ENCODE data around the gene EXOC3L2. TPM values are rescaled to one million over a fixed set of nuclear protein-coding genes. Genes with fewer than 3 reads are reported as not detected.

Gene EXOC3L2
- total and polyA plus RNA-seq, 10 of the 15 experiments (the other 5 are each of a cell fraction or from before 2014, with no cell fraction given) = not detected

DNA sequence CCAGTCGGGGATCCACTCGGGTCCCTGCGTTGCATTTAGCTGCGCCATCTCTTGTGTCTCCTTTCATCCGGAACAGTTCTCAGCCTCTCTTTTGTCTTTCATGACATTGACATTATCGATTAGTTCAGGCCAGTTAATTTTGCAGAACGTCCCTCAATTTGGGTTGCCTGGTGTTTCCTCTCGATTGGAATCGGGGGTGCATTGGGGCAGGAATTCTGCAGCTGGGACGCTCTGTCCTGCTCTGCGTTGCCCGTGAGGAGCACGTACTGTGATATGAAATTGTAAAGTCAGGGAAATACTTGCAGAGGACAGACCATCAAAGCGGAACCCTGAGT is 28.3 kb upstream of the EXOC3L2 start (continued):
- TF ChIP-seq CHD1 (IDR thresholded peaks at IDR 0.05; ENCODE audit: low read depth, low read length) (no peak), EGR1 (IDR thresholded peaks at IDR 0.05; ENCODE audit: borderline replicate concordance in 1 of 2, low read depth in 2 of 2, low read length in 2 of 2) (no peak)
- TF ChIP-seq, protein P1, sequence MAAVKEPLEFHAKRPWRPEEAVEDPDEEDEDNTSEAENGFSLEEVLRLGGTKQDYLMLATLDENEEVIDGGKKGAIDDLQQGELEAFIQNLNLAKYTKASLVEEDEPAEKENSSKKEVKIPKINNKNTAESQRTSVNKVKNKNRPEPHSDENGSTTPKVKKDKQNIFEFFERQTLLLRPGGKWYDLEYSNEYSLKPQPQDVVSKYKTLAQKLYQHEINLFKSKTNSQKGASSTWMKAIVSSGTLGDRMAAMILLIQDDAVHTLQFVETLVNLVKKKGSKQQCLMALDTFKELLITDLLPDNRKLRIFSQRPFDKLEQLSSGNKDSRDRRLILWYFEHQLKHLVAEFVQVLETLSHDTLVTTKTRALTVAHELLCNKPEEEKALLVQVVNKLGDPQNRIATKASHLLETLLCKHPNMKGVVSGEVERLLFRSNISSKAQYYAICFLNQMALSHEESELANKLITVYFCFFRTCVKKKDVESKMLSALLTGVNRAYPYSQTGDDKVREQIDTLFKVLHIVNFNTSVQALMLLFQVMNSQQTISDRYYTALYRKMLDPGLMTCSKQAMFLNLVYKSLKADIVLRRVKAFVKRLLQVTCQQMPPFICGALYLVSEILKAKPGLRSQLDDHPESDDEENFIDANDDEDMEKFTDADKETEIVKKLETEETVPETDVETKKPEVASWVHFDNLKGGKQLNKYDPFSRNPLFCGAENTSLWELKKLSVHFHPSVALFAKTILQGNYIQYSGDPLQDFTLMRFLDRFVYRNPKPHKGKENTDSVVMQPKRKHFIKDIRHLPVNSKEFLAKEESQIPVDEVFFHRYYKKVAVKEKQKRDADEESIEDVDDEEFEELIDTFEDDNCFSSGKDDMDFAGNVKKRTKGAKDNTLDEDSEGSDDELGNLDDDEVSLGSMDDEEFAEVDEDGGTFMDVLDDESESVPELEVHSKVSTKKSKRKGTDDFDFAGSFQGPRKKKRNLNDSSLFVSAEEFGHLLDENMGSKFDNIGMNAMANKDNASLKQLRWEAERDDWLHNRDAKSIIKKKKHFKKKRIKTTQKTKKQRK (IDR thresholded peaks at IDR 0.05; ENCODE audit: low read depth, low read length) = no peak

DNA sequence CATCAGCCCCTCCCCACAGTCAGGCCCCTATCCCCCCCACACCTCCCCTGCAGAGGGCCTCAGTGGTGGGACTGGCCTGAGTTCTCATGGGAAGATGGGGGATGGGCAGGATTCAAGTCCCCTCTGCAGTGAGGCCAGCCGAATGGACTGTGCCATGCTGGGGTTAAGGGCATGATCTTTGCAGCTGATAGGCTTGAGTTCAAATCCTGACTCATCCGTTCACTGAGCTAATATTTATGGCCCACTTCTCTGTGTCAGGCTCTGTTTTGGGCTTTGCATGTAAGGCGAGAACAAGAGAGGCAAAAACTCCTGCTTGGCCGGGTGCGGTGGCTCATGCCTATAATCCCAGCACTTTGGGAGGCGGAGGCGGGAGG is 26.5 kb upstream of the EXOC3L2 start:
- intact Hi-C loops (cut with micrococcal nuclease; ENCODE audit: unreplicated experiment) (no loop called here), in situ Hi-C loops (cut with MboI) (no loop called here)
- RAD21 ChIA-PET (ENCODE audit: unreplicated experiment) = no interaction called here
- SMC1A ChIA-PET (ENCODE audit: uncharacterized antibody, unreplicated experiment) = no interaction called here
- no peak overlapping the region for H2AFZ ChIP-seq (ENCODE audit: control insufficient read depth, low read depth, low read length)
- CTCF ChIA-PET = interaction anchor here (0.5 kb wide), 1 partner anchor 209 kb away, joined by 3 read pairs; no protein-coding TSS in a partner anchor
- H4K20me1 ChIP-seq (ENCODE audit: control insufficient read depth, insufficient read depth) = no peaks in the 10 kb centered on the region
- 78% methylated on average over 7 of the region's 7 CpGs for WGBS (ENCODE audit: insufficient coverage, insufficient replicate concordance, low lambda C conversion rate, missing lambda C conversion rate)
- H3K4me3 ChIP-seq = no peak overlapping the region
- H3K27ac ChIP-seq (ENCODE audit: control insufficient read depth, insufficient read depth) = no peak overlapping the region
- no peaks in the 10 kb centered on the region for H3K9me3 ChIP-seq (replicated peaks; ENCODE audit: control insufficient read depth, insufficient read depth, low read length)
- no peaks in the 10 kb centered on the region for H3K4me1 ChIP-seq (ENCODE audit: control insufficient read depth, insufficient read depth, low read length)
- H3K4me2 ChIP-seq (ENCODE audit: control insufficient read depth, insufficient read depth) = no peak overlapping the region
- no peaks in the 10 kb centered on the region for H3K27me3 ChIP-seq (replicated peaks in 1 of 2; ENCODE audit: control insufficient read depth in 2 of 2, insufficient read depth in 2 of 2, low read length in 1 of 2)
- BruUV-seq (replicated peaks) = no TSS peak
- POLR2A ChIA-PET = no interaction called here
- no peak for DNase-seq (ENCODE audit: low read depth, low spot score)
- peaks cover 0 to 1% of the 10 kb centered on the region in 2 experiments; a peak in 3 of 4 replicates for H3K36me3 ChIP-seq (ENCODE audit: control insufficient read depth in 2 of 2, insufficient read depth in 2 of 2, low read length in 1 of 2)
- FAIRE-seq = no peak
- no peak for ATAC-seq
- no peak overlapping the region for H3K9ac ChIP-seq (ENCODE audit: control insufficient read depth, insufficient read depth, low read length)
- H3K79me2 ChIP-seq (ENCODE audit: control insufficient read depth, insufficient read depth, low read length) = no peaks in the 10 kb centered on the region
- TF ChIP-seq SMC3 (IDR thresholded peaks at IDR 0.05; ENCODE audit: borderline replicate concordance, low read length) (no peak), ZBED1 (IDR thresholded peaks at IDR 0.05; ENCODE audit: borderline replicate concordance) (no peak), NR2F1 (conservative IDR thresholded peaks at IDR 0.05) (no peak), SMARCA5 (IDR thresholded peaks at IDR 0.05) (no peak), PML (IDR thresholded peaks at IDR 0.05; ENCODE audit: low read length) (no peak), NBN (IDR thresholded peaks at IDR 0.05) (no peak), CREM (IDR thresholded peaks at IDR 0.05; ENCODE audit: low read depth) (no peak), EED (IDR thresholded peaks at IDR 0.05; ENCODE audit: low read depth) (no peak), ZNF217 (IDR thresholded peaks at IDR 0.05) (no peak)
- TF ChIP-seq, protein P2, sequence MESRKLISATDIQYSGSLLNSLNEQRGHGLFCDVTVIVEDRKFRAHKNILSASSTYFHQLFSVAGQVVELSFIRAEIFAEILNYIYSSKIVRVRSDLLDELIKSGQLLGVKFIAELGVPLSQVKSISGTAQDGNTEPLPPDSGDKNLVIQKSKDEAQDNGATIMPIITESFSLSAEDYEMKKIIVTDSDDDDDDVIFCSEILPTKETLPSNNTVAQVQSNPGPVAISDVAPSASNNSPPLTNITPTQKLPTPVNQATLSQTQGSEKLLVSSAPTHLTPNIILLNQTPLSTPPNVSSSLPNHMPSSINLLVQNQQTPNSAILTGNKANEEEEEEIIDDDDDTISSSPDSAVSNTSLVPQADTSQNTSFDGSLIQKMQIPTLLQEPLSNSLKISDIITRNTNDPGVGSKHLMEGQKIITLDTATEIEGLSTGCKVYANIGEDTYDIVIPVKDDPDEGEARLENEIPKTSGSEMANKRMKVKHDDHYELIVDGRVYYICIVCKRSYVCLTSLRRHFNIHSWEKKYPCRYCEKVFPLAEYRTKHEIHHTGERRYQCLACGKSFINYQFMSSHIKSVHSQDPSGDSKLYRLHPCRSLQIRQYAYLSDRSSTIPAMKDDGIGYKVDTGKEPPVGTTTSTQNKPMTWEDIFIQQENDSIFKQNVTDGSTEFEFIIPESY (IDR thresholded peaks at IDR 0.05) = no peak
- TF ChIP-seq, protein P3, sequence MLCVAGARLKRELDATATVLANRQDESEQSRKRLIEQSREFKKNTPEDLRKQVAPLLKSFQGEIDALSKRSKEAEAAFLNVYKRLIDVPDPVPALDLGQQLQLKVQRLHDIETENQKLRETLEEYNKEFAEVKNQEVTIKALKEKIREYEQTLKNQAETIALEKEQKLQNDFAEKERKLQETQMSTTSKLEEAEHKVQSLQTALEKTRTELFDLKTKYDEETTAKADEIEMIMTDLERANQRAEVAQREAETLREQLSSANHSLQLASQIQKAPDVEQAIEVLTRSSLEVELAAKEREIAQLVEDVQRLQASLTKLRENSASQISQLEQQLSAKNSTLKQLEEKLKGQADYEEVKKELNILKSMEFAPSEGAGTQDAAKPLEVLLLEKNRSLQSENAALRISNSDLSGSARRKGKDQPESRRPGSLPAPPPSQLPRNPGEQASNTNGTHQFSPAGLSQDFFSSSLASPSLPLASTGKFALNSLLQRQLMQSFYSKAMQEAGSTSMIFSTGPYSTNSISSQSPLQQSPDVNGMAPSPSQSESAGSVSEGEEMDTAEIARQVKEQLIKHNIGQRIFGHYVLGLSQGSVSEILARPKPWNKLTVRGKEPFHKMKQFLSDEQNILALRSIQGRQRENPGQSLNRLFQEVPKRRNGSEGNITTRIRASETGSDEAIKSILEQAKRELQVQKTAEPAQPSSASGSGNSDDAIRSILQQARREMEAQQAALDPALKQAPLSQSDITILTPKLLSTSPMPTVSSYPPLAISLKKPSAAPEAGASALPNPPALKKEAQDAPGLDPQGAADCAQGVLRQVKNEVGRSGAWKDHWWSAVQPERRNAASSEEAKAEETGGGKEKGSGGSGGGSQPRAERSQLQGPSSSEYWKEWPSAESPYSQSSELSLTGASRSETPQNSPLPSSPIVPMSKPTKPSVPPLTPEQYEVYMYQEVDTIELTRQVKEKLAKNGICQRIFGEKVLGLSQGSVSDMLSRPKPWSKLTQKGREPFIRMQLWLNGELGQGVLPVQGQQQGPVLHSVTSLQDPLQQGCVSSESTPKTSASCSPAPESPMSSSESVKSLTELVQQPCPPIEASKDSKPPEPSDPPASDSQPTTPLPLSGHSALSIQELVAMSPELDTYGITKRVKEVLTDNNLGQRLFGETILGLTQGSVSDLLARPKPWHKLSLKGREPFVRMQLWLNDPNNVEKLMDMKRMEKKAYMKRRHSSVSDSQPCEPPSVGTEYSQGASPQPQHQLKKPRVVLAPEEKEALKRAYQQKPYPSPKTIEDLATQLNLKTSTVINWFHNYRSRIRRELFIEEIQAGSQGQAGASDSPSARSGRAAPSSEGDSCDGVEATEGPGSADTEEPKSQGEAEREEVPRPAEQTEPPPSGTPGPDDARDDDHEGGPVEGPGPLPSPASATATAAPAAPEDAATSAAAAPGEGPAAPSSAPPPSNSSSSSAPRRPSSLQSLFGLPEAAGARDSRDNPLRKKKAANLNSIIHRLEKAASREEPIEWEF (IDR thresholded peaks at IDR 0.05; ENCODE audit: insufficient replicate concordance, low read depth, low read length) = no peak

Measured in GM12878 (cell line).